Measurements from ENCODE around the gene PAMR1. TPM values are rescaled to one million over a fixed set of nuclear protein-coding genes. Genes with fewer than 3 reads are reported as not detected.

The PAMR1 gene
- total and polyA plus RNA-seq, 2 of the 8 experiments (the other 6 are each of a cell fraction or from before 2014, with no cell fraction given), result 3.0 to 6.9 TPM

DNA sequence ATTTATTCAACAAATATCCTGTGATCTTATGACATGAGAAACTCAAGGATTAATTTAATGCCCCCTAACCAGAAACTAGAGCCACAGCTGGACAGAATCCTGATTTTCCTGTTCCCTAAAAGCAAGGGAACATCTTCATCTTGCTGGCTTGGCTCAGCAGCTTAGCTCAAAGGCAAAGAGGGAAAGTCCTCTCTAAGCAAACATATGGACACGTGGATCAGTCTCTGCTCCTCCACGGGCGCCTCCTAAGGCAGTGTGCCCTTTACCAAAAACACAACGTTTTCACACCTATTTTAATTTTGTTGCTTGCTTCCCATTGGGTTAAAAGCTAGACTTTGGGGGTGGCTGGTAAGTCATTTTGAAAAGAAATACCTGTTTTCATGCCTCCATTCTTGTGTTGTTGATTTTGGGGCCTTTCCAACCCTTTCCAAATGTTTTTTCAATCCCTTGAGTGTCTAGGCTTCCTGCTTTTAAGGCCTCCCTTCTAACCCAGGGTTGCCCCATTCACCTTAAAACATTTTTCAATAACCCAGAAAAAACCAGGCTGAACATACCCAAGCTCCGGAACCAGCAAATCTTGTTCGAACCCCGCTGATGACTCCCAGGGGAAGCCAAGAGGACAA is 121.5 kb downstream of the PAMR1 start:
- H3K27ac ChIP-seq (ENCODE audit: low read depth, low read length), result no peak overlapping the region
- H3K23me2 ChIP-seq (ENCODE audit: low read depth, low read length), result no peaks in the 10 kb centered on the region
- H3K27me3 ChIP-seq (replicated peaks in 1 of 4; ENCODE audit: control insufficient read depth in 3 of 4, extremely low read depth in 1 of 4, insufficient read depth in 3 of 4, low read length in 3 of 4), result no peaks in the 10 kb centered on the region
- no peak overlapping the region for H2BK5ac ChIP-seq (ENCODE audit: low read depth, low read length)
- H2AFZ ChIP-seq (ENCODE audit: low read length), result no peak overlapping the region; the same call in 1 of the 2 replicates
- DNase-seq (ENCODE audit: low read depth in 1 of 2, low spot score in 2 of 2), result no peak
- no peak overlapping the region for H3K14ac ChIP-seq (ENCODE audit: insufficient read length)
- H4K91ac ChIP-seq (replicated peaks; ENCODE audit: insufficient read length, low read length), result no peak overlapping the region
- H3K4me2 ChIP-seq (ENCODE audit: insufficient read depth in 1 of 2, low read depth in 2 of 2, low read length in 2 of 2), result no peak overlapping the region
- H2BK12ac ChIP-seq (ENCODE audit: low read depth, low read length), result no peak overlapping the region
- no peak overlapping the region for H3K18ac ChIP-seq (ENCODE audit: extremely low read depth, low read length)
- peaks cover 0 to 3% (median under 1%) of the 10 kb centered on the region in 4 experiments; a peak in 2 of 7 replicates for H3K4me1 ChIP-seq (replicated peaks in 1 of 4; ENCODE audit: control insufficient read depth in 3 of 4, insufficient read depth in 4 of 4, low read length in 3 of 4)
- no peak overlapping the region for H2BK15ac ChIP-seq (ENCODE audit: low read length)
- no peaks in the 10 kb centered on the region for H3K36me3 ChIP-seq (ENCODE audit: control insufficient read depth in 2 of 4, insufficient read depth in 4 of 4, low read length in 3 of 4)
- H4K20me1 ChIP-seq (replicated peaks in 1 of 2; ENCODE audit: control insufficient read depth in 1 of 2, insufficient read depth in 2 of 2, low read length in 2 of 2), result no peaks in the 10 kb centered on the region
- H2AK5ac ChIP-seq (ENCODE audit: low read depth, low read length), result no peak overlapping the region
- H4K5ac ChIP-seq (ENCODE audit: insufficient read length, low read depth, low read length), result no peak overlapping the region
- H3K9ac ChIP-seq (replicated peaks in 1 of 4; ENCODE audit: extremely low read depth in 1 of 4, low read depth in 3 of 4, low read length in 3 of 4), result no peak overlapping the region
- no peak overlapping the region for H3K56ac ChIP-seq (replicated peaks; ENCODE audit: insufficient read length, low read depth, low read length)
- FAIRE-seq, result no peak
- TF ChIP-seq E2F6 (IDR thresholded peaks at IDR 0.05), result no peak
- no peak for TF ChIP-seq SAP30 (IDR thresholded peaks at IDR 0.05; ENCODE audit: insufficient read depth, insufficient replicate concordance, low read length)
- no peak for TF ChIP-seq RAD21 (IDR thresholded peaks at IDR 0.05 in 1 of 2, conservative IDR thresholded peaks at IDR 0.05 in 1 of 2; ENCODE audit: low read depth in 2 of 2, low read length in 2 of 2)
- no peak for TF ChIP-seq KDM5A (IDR thresholded peaks at IDR 0.05; ENCODE audit: low read length)
- TF ChIP-seq JUN (IDR thresholded peaks at IDR 0.05; ENCODE audit: low read depth, low read length), result no peak
- TF ChIP-seq TAF7 (optimal IDR thresholded peaks at IDR 0.05; ENCODE audit: borderline replicate concordance, low read depth, low read length), result no peak
- no peak for TF ChIP-seq HDAC2 (IDR thresholded peaks at IDR 0.05; ENCODE audit: borderline replicate concordance in 1 of 2, low read depth in 2 of 2, low read length in 2 of 2)
- TF ChIP-seq SRF (IDR thresholded peaks at IDR 0.05; ENCODE audit: low read depth, low read length), result no peak
- TF ChIP-seq CBX5 (IDR thresholded peaks at IDR 0.05; ENCODE audit: low read depth, low read length), result no peak
- no peak for TF ChIP-seq POLR2AphosphoS5 (IDR thresholded peaks at IDR 0.05; ENCODE audit: low read depth, low read length)
- no peaks in the 10 kb centered on the region for H3K9me3 ChIP-seq (ENCODE audit: insufficient read depth in 2 of 2, low read depth in 1 of 2, low read length in 1 of 2)
- CTCF ChIA-PET (ENCODE audit: partially characterized antibody), result interaction anchor here (0.6 to 3.3 kb wide), 13 partner anchors 9 to 836 kb away, joined by 3 to 24 read pairs (median 3); no protein-coding TSS in a partner anchor
- WGBS, 2 experiments (ENCODE audit: extremely low coverage in 1 of 2, insufficient coverage in 1 of 2, insufficient read length in 1 of 2, insufficient replicate concordance in 2 of 2, low coverage in 1 of 2, low lambda C conversion rate in 2 of 2, missing lambda C conversion rate in 1 of 2), result 89% methylated on average over 7 of the region's 7 CpGs; no CpG with 5 or more reads in 1 of the 2 experiments
- H2BK120ac ChIP-seq (replicated peaks; ENCODE audit: low read depth, low read length), result no peak overlapping the region
- no peaks in the 10 kb centered on the region for H3K79me1 ChIP-seq (ENCODE audit: low read depth, low read length)
- no peak overlapping the region for H3K23ac ChIP-seq (ENCODE audit: insufficient read length)
- no peaks in the 10 kb centered on the region for H3K79me2 ChIP-seq (ENCODE audit: control insufficient read depth in 1 of 2, insufficient read depth in 2 of 2, low read length in 2 of 2)
- no peak overlapping the region for H4K8ac ChIP-seq (ENCODE audit: extremely low read depth, insufficient read depth, low read length)
- no peak overlapping the region for H2BK20ac ChIP-seq (ENCODE audit: low read length)
- POLR2A ChIA-PET (ENCODE audit: partially characterized antibody), result interaction anchor here (0.8 kb wide), 1 partner anchor 487 kb away, joined by 3 read pairs; no protein-coding TSS in a partner anchor
- H3K4me3 ChIP-seq (ENCODE audit: extremely low read depth in 1 of 4, insufficient read depth in 2 of 4, low read depth in 3 of 4, low read length in 4 of 4), result no peak overlapping the region
- no peak overlapping the region for H3K4ac ChIP-seq (replicated peaks; ENCODE audit: insufficient read length, low read depth, low read length)

Data from H1 (cell line).